ENCODE data around the gene ZBTB20. TPM values are rescaled to one million over a fixed set of nuclear protein-coding genes. Genes with fewer than 3 reads are reported as not detected.

Gene ZBTB20
- total RNA-seq, 1 donor from 2014 or later, result 27.5 TPM

GRCh38 chr3:115147329-115148141 lies 447 bp upstream of the ZBTB20 start:
- Mint-ChIP-seq H3K4me3 (ENCODE audit: unreplicated experiment) (peak overlapping the region; percentile 94), H3K4me1 (ENCODE audit: low read depth, unreplicated experiment) (peaks cover 2% of the 10 kb centered on the region), H3K27me3 (ENCODE audit: unreplicated experiment) (peaks cover 7% of the 10 kb centered on the region), H3K36me3 (ENCODE audit: unreplicated experiment) (peaks cover 2% of the 10 kb centered on the region), H3K9me3 (ENCODE audit: unreplicated experiment) (peaks cover 11% of the 10 kb centered on the region), H3K27ac (ENCODE audit: unreplicated experiment) (peak overlapping the region; percentile 93)
- no peak for TF ChIP-seq CTCF (IDR thresholded peaks at IDR 0.05; ENCODE audit: partially characterized antibody, unreplicated experiment)
- DNase-seq, result peak; percentile 96

- peak overlapping the region; percentile 97 for H3K4me3 Mint-ChIP-seq (ENCODE audit: unreplicated experiment)
- H3K27ac Mint-ChIP-seq (ENCODE audit: unreplicated experiment), result peak overlapping the region; percentile 96
- H3K36me3 Mint-ChIP-seq (ENCODE audit: unreplicated experiment), result no peaks in the 10 kb centered on the region
- H3K9me3 Mint-ChIP-seq (ENCODE audit: unreplicated experiment), result peaks cover 11% of the 10 kb centered on the region
- peaks cover 7% of the 10 kb centered on the region for H3K27me3 Mint-ChIP-seq (ENCODE audit: unreplicated experiment)
- DNase-seq, result no peak
- TF ChIP-seq CTCF (IDR thresholded peaks at IDR 0.05; ENCODE audit: partially characterized antibody, unreplicated experiment), result no peak
- H3K4me1 Mint-ChIP-seq (ENCODE audit: low read depth, unreplicated experiment), result peaks cover 6% of the 10 kb centered on the region
Observed at GRCh38 chr3:115146032-115146417, 1.1 kb downstream of the ZBTB20 start.

GRCh38 chr3:115141033-115141757 lies 5.9 kb downstream of the ZBTB20 start:
- TF ChIP-seq CTCF (IDR thresholded peaks at IDR 0.05; ENCODE audit: partially characterized antibody, unreplicated experiment), result no peak
- H3K36me3 Mint-ChIP-seq (ENCODE audit: unreplicated experiment), result no peaks in the 10 kb centered on the region

GRCh38 chr3:115139072-115139471 lies 8.0 kb downstream of the ZBTB20 start:
- Mint-ChIP-seq H3K27me3 (ENCODE audit: unreplicated experiment) (no peaks in the 10 kb centered on the region), H3K4me1 (ENCODE audit: low read depth, unreplicated experiment) (peaks cover 9% of the 10 kb centered on the region), H3K4me3 (ENCODE audit: unreplicated experiment) (no peak overlapping the region), H3K9me3 (ENCODE audit: unreplicated experiment) (no peaks in the 10 kb centered on the region), H3K27ac (ENCODE audit: unreplicated experiment) (no peak overlapping the region), H3K36me3 (ENCODE audit: unreplicated experiment) (no peaks in the 10 kb centered on the region)
- no peak for DNase-seq
- no peak for TF ChIP-seq CTCF (IDR thresholded peaks at IDR 0.05; ENCODE audit: partially characterized antibody, unreplicated experiment)

More at GRCh38 chr3:115141033-115141757, 5.9 kb downstream of the ZBTB20 start:
- Mint-ChIP-seq H3K4me1 (ENCODE audit: low read depth, unreplicated experiment) (peaks cover 7% of the 10 kb centered on the region), H3K27me3 (ENCODE audit: unreplicated experiment) (no peaks in the 10 kb centered on the region), H3K9me3 (ENCODE audit: unreplicated experiment) (peaks cover 1% of the 10 kb centered on the region), H3K4me3 (ENCODE audit: unreplicated experiment) (no peak overlapping the region), H3K27ac (ENCODE audit: unreplicated experiment) (peak overlapping the region; percentile 74)
- DNase-seq, result no peak
